PFSK-1 (cell line): Measurements from ENCODE around the gene UBQLN1.

Experiments used
- FOXP2 ChIP-seq: optimal IDR thresholded peaks from 2 replicates; pipeline ENCODE3; 2011; ENCODE audit warnings: borderline replicate concordance, control low read depth, inconsistent platforms; ENCODE audit not compliant: insufficient read depth; ENCODE audit errors: extremely low read length, extremely low read depth
- POLR2AphosphoS5 ChIP-seq: IDR thresholded peaks from 2 replicates; pipeline ENCODE4 v1.6.1; 2012; ENCODE audit warnings: low read depth, mild to moderate bottlenecking, control low read depth, low read length, moderate library complexity
- REST ChIP-seq, 2 experiments: IDR thresholded peaks; 2 replicates each; pipeline versions ENCODE4 v1.6.1 to v1.8.0; 2011 to 2012; ENCODE audit warnings: low read depth in 2 of 2, low read length in 2 of 2, control low read depth in 1 of 2, inconsistent platforms in 1 of 2, mild to moderate bottlenecking in 1 of 2, moderate library complexity in 1 of 2; ENCODE audit not compliant: insufficient read depth in 1 of 2
- SIN3A ChIP-seq: IDR thresholded peaks from 2 replicates; pipeline ENCODE4 v1.6.1; 2012; ENCODE audit warnings: mild to moderate bottlenecking, low read length, moderate library complexity, borderline replicate concordance; ENCODE audit not compliant: insufficient read depth
- TAF1 ChIP-seq: IDR thresholded peaks from 2 replicates; pipeline ENCODE4 v1.6.1; 2012; ENCODE audit warnings: low read length, control low read depth, borderline replicate concordance; ENCODE audit not compliant: insufficient read depth

UBQLN1 gene

GRCh38 chr9:83724436-83724835, 16.7 kb upstream of the UBQLN1 start:
- TF ChIP-seq TAF1 (no peak), REST (IDR thresholded peaks at IDR 0.05; ENCODE audit: insufficient read depth in 1 of 2, low read depth in 2 of 2, low read length in 2 of 2) (no peak), FOXP2 (no peak), SIN3A (no peak), POLR2AphosphoS5 (no peak)

GRCh38 chr9:83722726-83723495, 15.2 kb upstream of the UBQLN1 start:
- no peak for TF ChIP-seq POLR2AphosphoS5
- no peak for TF ChIP-seq REST (IDR thresholded peaks at IDR 0.05; ENCODE audit: insufficient read depth in 1 of 2, low read depth in 2 of 2, low read length in 2 of 2)
- TF ChIP-seq TAF1 = no peak
- no peak for TF ChIP-seq SIN3A
- no peak for TF ChIP-seq FOXP2

GRCh38 chr9:83721509-83721908, 13.8 kb upstream of the UBQLN1 start:
- no peak for TF ChIP-seq FOXP2
- no peak for TF ChIP-seq SIN3A
- no peak for TF ChIP-seq POLR2AphosphoS5
- TF ChIP-seq TAF1 = no peak
- no peak for TF ChIP-seq REST (IDR thresholded peaks at IDR 0.05; ENCODE audit: insufficient read depth in 1 of 2, low read depth in 2 of 2, low read length in 2 of 2)

- no peak for TF ChIP-seq TAF1
- TF ChIP-seq SIN3A = no peak
- no peak for TF ChIP-seq REST (IDR thresholded peaks at IDR 0.05; ENCODE audit: insufficient read depth in 1 of 2, low read depth in 2 of 2, low read length in 2 of 2)
- no peak for TF ChIP-seq FOXP2
- TF ChIP-seq POLR2AphosphoS5 = no peak
Measured at GRCh38 chr9:83715794-83716193, 8.0 kb upstream of the UBQLN1 start.

- TF ChIP-seq TAF1 (no peak), REST (IDR thresholded peaks at IDR 0.05; ENCODE audit: insufficient read depth in 1 of 2, low read depth in 2 of 2, low read length in 2 of 2) (no peak), FOXP2 (no peak)
Measured at GRCh38 chr9:83715221-83715620, 7.5 kb upstream of the UBQLN1 start.
